GM21360 (cell line): Measurements from ENCODE around the gene TBL1Y.
"Not testable (repeated sequence)": the region's sequence is repeated elsewhere in the genome, so short reads cannot be mapped to it uniquely, and the experiment has no call there.

ENCODE experiments used
- ATAC-seq: cut with Tn5 transposase; IDR thresholded peaks from one replicate; pipeline ENCODE4 v1.9.1; 2021; ENCODE audit warnings: mild to moderate bottlenecking, moderate library complexity; ENCODE audit not compliant: unreplicated experiment

TBL1Y gene

GRCh38 chrY:7078725-7079124 is 168.2 kb downstream of the TBL1Y start:
- ATAC-seq = no peak

DNA sequence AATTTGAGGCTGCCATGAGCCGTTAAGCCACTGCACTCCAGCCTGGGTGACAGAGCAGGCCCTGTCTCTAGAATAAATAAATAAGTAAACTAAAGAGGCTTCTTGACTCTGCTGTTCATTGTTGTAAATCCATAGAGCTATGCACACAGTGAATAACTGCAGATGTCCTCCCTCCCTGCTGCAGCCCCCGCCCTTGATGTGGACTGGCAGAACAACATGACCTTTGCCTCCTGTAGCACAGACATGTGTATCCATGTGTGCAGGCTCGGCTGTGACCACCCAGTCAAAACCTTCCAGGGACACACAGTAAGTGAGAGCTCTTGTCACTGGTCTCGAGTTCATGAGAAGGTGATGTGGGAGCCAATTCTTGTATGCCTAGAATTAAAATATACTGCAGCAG is 170.1 kb downstream of the TBL1Y start:
- not testable (repeated sequence) for ATAC-seq

DNA sequence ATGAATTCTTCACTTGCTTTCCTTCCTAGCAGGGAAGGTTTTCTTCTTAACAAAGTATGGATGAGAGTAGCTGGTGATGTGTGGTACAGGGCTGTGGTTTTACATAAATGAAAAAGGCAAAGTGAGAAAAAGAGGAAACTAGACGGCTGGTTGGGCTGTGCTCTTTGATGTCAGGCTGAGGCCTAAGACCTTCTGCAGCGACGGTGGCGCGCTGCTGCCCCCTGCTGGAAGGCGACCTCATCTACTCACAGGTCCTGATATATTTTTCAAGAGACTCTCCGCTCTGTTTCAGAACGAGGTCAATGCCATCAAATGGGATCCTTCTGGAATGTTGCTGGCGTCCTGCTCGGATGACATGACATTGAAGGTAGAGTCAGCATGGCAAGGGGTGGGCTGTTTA is 175.1 kb downstream of the TBL1Y start:
- ATAC-seq = no peak

GRCh38 chrY:7092836-7093235 is 182.3 kb downstream of the TBL1Y start:
- no peak for ATAC-seq

DNA sequence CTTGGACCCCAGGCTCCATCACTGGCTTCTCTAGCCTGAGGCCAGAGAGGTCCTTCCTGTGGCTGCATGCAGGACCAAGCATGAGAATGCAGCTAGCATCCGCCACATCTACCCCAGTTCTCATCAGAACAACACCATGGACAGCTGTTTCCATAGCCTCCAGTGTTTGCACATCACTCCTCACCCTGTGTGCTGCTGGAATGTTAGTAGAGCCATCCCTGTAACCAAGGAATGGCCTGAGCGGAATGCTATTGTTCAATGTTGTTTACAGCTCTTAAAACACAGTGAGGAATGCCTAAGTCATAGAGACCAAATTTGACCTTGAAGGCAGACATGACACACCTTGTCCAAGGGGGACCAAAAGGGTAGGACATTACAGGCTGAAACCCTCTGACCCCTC is 183.9 kb downstream of the TBL1Y start:
- ATAC-seq = no peak

DNA sequence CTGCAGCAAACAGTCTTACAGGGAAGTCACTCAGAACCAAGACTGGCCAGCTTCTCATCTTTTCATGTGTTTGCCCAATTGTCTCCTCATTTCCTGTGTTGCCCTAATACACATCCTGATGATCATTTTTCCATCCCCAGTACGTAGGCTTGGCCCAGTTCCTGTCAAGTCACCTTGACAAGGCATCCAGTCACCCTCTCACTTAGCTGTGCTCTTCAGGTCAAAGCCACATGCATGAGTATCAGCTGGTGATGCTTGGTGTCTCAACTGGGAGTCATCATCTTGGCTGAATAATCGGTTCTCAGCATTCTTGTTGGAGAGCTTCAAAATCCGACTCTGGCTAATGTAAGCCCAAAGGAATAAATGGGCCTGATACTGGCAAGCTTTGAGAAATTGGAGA is 186.5 kb downstream of the TBL1Y start:
- no peak for ATAC-seq

GRCh38 chrY:7099742-7100141 is 189.2 kb downstream of the TBL1Y start:
- ATAC-seq = no peak

DNA sequence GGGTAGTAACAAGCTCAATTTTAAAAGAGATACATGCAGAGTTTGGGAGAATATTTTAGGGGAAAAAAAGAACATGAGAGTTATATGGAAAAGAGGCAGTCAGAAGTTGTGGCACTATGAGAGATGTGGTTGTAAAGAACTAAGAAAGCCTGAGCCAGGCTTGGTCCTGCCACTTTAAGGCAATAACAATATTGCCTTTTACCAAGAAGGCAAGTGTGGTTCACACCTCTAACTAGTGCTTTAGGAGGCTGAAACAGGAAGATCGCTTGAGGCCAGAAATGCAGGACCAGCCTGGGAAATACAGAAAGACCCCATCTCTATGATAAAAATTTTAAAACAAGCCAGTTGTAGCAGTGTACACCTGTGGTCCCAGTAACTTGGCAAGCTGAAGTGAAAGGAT is 192.2 kb downstream of the TBL1Y start:
- ATAC-seq = no peak

DNA sequence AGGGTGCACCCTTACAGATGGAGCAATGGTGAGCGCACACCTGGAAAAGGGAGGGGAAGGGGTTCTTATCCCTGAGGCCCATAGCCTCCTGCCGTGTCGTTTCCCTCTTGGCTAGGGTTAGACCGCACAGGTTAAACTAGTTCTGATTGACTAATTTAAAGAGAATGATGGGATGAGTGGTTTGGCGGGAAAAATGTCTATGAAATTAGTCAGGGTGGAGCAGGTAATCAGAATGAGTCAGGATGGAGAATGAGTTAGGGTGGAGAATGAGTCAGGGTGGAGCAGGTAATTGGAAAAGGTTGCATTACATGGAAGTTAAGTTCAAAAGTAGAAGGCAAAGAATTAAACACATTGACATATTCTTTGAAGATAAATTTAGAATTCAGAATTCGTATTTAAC is 196.7 kb downstream of the TBL1Y start:
- ATAC-seq = no peak

- ATAC-seq = no peak
These were observed 199.6 kb downstream of the TBL1Y start for GRCh38 chrY:7110086-7110485.

GRCh38 chrY:7115871-7116270 is 205.4 kb downstream of the TBL1Y start:
- no peak for ATAC-seq

DNA sequence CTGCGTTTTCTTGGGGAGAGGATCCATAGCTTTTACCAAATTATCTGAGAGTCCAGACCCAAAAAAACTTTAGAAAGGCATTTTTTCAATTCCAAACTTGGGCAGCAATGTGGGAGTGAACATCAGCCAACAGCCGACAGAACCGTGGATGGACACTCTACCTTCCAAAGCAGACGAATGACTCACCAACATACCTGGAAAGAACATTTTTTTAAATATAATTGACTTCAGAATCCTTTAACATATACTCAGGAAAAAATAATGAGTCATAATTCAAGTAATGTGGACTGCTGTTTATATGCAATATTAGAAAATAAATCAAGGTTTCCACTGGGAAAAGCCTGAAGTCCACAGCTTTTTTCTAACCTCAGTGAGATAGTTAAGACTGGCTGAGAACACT is 211.7 kb downstream of the TBL1Y start:
- ATAC-seq = no peak

DNA sequence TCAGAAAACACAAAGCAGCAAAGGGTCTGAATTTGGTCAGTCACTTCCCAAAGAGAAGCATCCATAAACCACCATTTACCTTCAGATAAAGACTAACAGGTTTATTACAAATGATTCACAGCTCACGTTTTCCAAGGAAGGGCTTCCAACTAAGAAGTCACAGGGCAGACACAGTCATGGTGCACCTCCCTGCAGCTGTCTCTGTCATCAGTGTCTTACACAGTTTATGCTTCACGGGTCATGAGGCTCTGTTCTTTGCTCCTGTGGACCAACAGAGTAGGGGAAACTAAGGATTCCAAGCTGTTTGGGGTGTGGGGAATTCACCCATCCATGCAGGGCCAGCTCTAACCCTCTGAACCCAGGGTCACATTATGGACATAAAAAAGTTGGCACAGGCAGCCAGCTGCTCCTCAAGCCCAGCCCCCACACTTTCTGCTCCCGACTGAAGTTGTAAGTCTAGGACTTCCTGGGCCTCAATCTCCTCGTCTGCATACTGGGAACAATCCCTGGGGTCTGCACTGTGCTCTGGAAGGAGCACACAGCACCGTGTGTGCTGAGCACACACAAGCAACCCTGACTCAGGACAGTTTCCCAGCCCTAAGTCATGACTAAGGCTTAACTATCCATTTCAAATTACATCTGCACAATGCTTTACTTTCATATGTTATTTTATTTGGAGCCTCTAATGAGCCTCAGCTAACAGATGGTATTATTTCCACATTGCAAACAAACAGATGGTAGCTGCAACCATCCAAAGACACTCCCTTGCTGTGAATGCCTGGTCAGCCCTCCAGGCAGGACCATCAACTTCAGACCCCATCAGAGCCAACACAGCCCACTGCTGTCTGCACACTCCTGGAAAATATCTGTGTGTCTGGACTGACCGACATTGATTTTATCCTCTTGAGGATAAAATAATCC is 214.9 kb downstream of the TBL1Y start:
- ATAC-seq = no peak

- no peak for ATAC-seq
These were observed 217.7 kb downstream of the TBL1Y start for GRCh38 chrY:7128211-7128610.
